Glutamatergic neuron (in vitro differentiated cells): ENCODE results near the gene PRKG1. TPM values are rescaled to one million over a fixed set of nuclear protein-coding genes. Genes with fewer than 3 reads are reported as not detected.

Source experiments
- DNase-seq: peaks from one replicate; pipeline ENCODE4 v3.0.0; 2022
- H3K27ac Mint-ChIP-seq: one replicate; pipeline ENCODE4 v1.8.0; 2020; ENCODE audit warnings: mild to moderate bottlenecking, mixed read lengths, inconsistent platforms; ENCODE audit not compliant: unreplicated experiment
- H3K27me3 Mint-ChIP-seq: one replicate; pipeline ENCODE4 v1.8.0; 2020; ENCODE audit warnings: mild to moderate bottlenecking, moderate library complexity, mixed read lengths, inconsistent platforms; ENCODE audit not compliant: unreplicated experiment
- H3K36me3 Mint-ChIP-seq: one replicate; pipeline ENCODE4 v1.8.0; 2020; ENCODE audit warnings: mild to moderate bottlenecking, mixed read lengths, inconsistent platforms; ENCODE audit not compliant: unreplicated experiment
- H3K4me1 Mint-ChIP-seq: one replicate; pipeline ENCODE4 v1.8.0; 2020; ENCODE audit warnings: mild to moderate bottlenecking, low read depth, mixed read lengths, inconsistent platforms; ENCODE audit not compliant: unreplicated experiment
- H3K4me3 Mint-ChIP-seq: one replicate; pipeline ENCODE4 v1.8.0; 2020; ENCODE audit warnings: mild to moderate bottlenecking, mixed read lengths, inconsistent platforms; ENCODE audit not compliant: unreplicated experiment
- H3K9me3 Mint-ChIP-seq: one replicate; pipeline ENCODE4 v1.8.0; 2020; ENCODE audit warnings: mild to moderate bottlenecking, moderate library complexity, mixed read lengths, inconsistent platforms; ENCODE audit not compliant: unreplicated experiment
- CTCF ChIP-seq: fragments of 200-600 bp; sonication (generic); IDR thresholded peaks from one replicate; pipeline ENCODE4 v1.5.0; 2021; ENCODE audit not compliant: partially characterized antibody, unreplicated experiment
- total RNA-seq: library from RNA; stranded (reverse); fragmentation: NEBNext Ultra II Directional; extraction: Animal tissue kit (Norgen Biotek cat#: 25700); gene quantifications from one replicate; pipeline ENCODE4 v1.2.1, GENCODE V29; 2021; ENCODE audit not compliant: unreplicated experiment

PRKG1 gene
- total RNA-seq, 1 donor from 2014 or later = 52.7 TPM

DNA sequence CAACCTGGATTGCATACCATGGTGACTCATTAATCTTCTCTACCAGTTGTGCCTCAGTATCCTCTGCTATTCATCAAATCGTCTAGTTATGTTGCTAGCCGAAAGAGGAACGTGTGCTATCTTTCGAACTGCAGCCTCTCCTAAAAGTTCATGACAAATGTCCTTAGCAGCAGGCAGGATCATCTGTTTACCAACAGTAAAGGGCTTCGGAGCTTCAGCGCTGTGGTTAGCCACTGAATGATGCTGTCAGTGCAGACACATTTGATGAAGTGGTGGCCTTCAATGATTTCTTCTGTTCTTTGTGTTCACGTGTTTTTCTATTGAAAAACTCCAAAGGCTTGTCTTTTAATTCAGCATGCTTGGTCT is 556.3 kb downstream of the PRKG1 start:
- H3K4me3 Mint-ChIP-seq = no peak overlapping the region
- no peak for DNase-seq
- no peaks in the 10 kb centered on the region for H3K36me3 Mint-ChIP-seq
- H3K27me3 Mint-ChIP-seq = no peaks in the 10 kb centered on the region
- no peak for TF ChIP-seq CTCF
- no peaks in the 10 kb centered on the region for H3K9me3 Mint-ChIP-seq
- no peak overlapping the region for H3K27ac Mint-ChIP-seq
- H3K4me1 Mint-ChIP-seq = no peaks in the 10 kb centered on the region

- Mint-ChIP-seq H3K36me3 (no peaks in the 10 kb centered on the region), H3K27ac (no peak overlapping the region), H3K9me3 (peaks cover 3% of the 10 kb centered on the region), H3K27me3 (peaks cover 4% of the 10 kb centered on the region), H3K4me3 (no peak overlapping the region), H3K4me1 (no peaks in the 10 kb centered on the region)
- DNase-seq = no peak
- no peak for TF ChIP-seq CTCF
These were observed 561.1 kb downstream of the PRKG1 start for GRCh38 chr10:51635436-51635835.

DNA sequence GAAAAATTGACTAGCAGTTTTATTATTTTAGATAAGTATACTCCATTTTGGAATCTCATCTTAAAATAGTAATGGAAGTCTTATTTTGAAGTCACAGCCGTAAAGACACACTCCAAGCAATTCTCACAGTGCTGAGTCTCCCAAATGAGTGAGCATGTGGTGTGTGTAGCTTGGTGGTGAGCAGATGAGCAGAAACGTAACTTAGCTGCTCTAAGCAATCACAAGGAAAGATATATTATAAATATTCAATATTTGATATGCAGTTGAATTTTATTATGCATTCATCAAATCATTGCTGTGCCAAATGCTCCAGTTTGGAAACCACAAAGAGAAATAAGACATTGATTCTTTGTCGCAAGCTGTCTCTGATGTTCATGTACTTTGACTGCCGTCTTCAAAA is 563.9 kb downstream of the PRKG1 start:
- TF ChIP-seq CTCF = no peak
- no peak overlapping the region for H3K4me3 Mint-ChIP-seq
- peaks cover 4% of the 10 kb centered on the region for H3K27me3 Mint-ChIP-seq
- no peak overlapping the region for H3K27ac Mint-ChIP-seq
- peaks cover 3% of the 10 kb centered on the region for H3K9me3 Mint-ChIP-seq
- H3K36me3 Mint-ChIP-seq = no peaks in the 10 kb centered on the region
- DNase-seq = no peak
- H3K4me1 Mint-ChIP-seq = no peaks in the 10 kb centered on the region

GRCh38 chr10:51638737-51639136 is 564.5 kb downstream of the PRKG1 start:
- peaks cover 4% of the 10 kb centered on the region for H3K27me3 Mint-ChIP-seq
- peaks cover 3% of the 10 kb centered on the region for H3K9me3 Mint-ChIP-seq

GRCh38 chr10:51640120-51640819 is 566.0 kb downstream of the PRKG1 start:
- peaks cover 4% of the 10 kb centered on the region for H3K27me3 Mint-ChIP-seq
- no peaks in the 10 kb centered on the region for H3K36me3 Mint-ChIP-seq
- H3K4me3 Mint-ChIP-seq = no peak overlapping the region
- no peaks in the 10 kb centered on the region for H3K4me1 Mint-ChIP-seq
- no peak for TF ChIP-seq CTCF
- no peak overlapping the region for H3K27ac Mint-ChIP-seq
- no peak for DNase-seq
- peaks cover 3% of the 10 kb centered on the region for H3K9me3 Mint-ChIP-seq

More at GRCh38 chr10:51638737-51639136, 564.5 kb downstream of the PRKG1 start:
- H3K4me1 Mint-ChIP-seq = no peaks in the 10 kb centered on the region
- no peak overlapping the region for H3K27ac Mint-ChIP-seq
- DNase-seq = no peak
- peak; percentile 28 for TF ChIP-seq CTCF
- no peaks in the 10 kb centered on the region for H3K36me3 Mint-ChIP-seq
- no peak overlapping the region for H3K4me3 Mint-ChIP-seq
